HG02610 (cell line): ENCODE results near the gene SLC7A10.
"Not testable (repeated sequence)": the region's sequence is repeated elsewhere in the genome, so short reads cannot be mapped to it uniquely, and the experiment has no call there.

Source experiments
- ATAC-seq: cut with Tn5 transposase; IDR thresholded peaks from one replicate; pipeline ENCODE4 v1.9.1; 2021; ENCODE audit warnings: mild to moderate bottlenecking, moderate library complexity; ENCODE audit not compliant: unreplicated experiment

SLC7A10 gene

GRCh38 chr19:33187183-33187540, 38.5 kb downstream of the SLC7A10 start:
- ATAC-seq: no peak

- ATAC-seq: no peak
Observed at GRCh38 chr19:33186431-33187182, 39.0 kb downstream of the SLC7A10 start.

GRCh38 chr19:33177417-33177979, 48.2 kb downstream of the SLC7A10 start:
- peak; percentile 16 for ATAC-seq

- peak; percentile 85 for ATAC-seq
Observed at GRCh38 chr19:33176670-33177416, 48.8 kb downstream of the SLC7A10 start.

GRCh38 chr19:33175886-33176669, 49.6 kb downstream of the SLC7A10 start:
- ATAC-seq: peak; percentile 0

GRCh38 chr19:33175156-33175782, 50.4 kb downstream of the SLC7A10 start:
- no peak for ATAC-seq

- no peak for ATAC-seq
Observed at GRCh38 chr19:33174186-33174585, 51.5 kb downstream of the SLC7A10 start.

- ATAC-seq: no peak
Observed at GRCh38 chr19:33171916-33172359, 53.7 kb downstream of the SLC7A10 start.

GRCh38 chr19:33171222-33171795, 54.3 kb downstream of the SLC7A10 start:
- ATAC-seq: no peak

GRCh38 chr19:33168528-33168927, 57.1 kb downstream of the SLC7A10 start:
- no peak for ATAC-seq

GRCh38 chr19:33167438-33167837, 58.2 kb downstream of the SLC7A10 start:
- ATAC-seq: no peak

GRCh38 chr19:33166037-33166436, 59.6 kb downstream of the SLC7A10 start:
- not testable (repeated sequence) for ATAC-seq

GRCh38 chr19:33163481-33163880, 62.2 kb downstream of the SLC7A10 start:
- ATAC-seq: no peak

GRCh38 chr19:33161201-33161600, 64.4 kb downstream of the SLC7A10 start:
- ATAC-seq: no peak

- no peak for ATAC-seq
Observed at GRCh38 chr19:33159893-33160292, 65.8 kb downstream of the SLC7A10 start.

GRCh38 chr19:33159149-33159548, 66.5 kb downstream of the SLC7A10 start:
- ATAC-seq: no peak
